ENCODE measurements around the gene ZNF3.

Gene ZNF3

DNA sequence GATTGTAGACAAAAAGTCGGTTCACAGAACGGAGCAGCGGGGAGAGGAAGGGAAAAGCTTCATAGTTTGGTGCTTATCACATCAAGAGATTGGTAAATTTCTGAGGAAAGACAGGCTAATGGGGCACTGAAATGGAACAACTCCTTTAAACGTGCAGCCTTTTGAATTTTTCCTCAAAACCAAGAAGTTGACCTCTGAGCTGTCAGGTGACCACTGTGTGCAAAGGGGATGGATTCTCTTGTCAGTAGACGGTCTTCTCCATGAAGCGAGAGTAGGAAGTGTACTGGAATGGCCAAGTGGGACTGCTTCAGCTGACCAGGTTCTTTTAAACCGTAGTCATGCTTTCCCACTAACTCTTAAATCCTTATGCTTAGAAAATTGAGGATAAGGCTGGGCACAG, 43.2 kb downstream of the ZNF3 start:
- Histone ChIP-seq H3K4me3 (ENCODE audit: low read length) (no peak overlapping the region), H3K27me3 (ENCODE audit: insufficient read depth, low read length) (no peaks in the 10 kb centered on the region), H3K27ac (ENCODE audit: low read length) (no peak overlapping the region), H3K4me1 (ENCODE audit: insufficient read depth, low read length) (no peaks in the 10 kb centered on the region), H3K9me3 (ENCODE audit: insufficient read depth, low read depth, low read length) (no peaks in the 10 kb centered on the region), H3K36me3 (ENCODE audit: insufficient read depth, low read depth, low read length) (peaks cover 44% of the 10 kb centered on the region), H3K9ac (ENCODE audit: low read depth, low read length) (no peak overlapping the region)

DNA sequence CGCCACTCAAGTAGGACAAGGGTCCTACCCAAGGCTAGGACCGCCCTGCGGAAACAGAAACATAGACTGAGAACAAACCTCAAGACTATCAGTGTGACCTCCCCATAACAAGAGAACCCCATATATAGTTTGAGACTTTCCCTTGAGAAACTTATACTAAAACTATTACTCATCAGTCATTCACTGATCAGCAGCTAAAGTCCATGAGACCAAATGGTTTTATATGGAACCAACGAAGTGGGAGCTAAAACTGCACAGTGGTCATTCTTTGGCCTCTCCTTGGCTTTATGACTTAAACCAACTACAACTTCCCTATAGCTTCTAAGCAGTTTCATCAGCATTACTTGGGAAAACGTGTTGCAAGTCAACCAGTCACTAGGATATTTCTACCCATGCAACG, 45.6 kb downstream of the ZNF3 start:
- Histone ChIP-seq H3K36me3 (ENCODE audit: insufficient read depth, low read depth, low read length) (peaks cover 62% of the 10 kb centered on the region), H3K4me1 (ENCODE audit: insufficient read depth, low read length) (no peaks in the 10 kb centered on the region), H3K9ac (ENCODE audit: low read depth, low read length) (no peak overlapping the region), H3K9me3 (ENCODE audit: insufficient read depth, low read depth, low read length) (no peaks in the 10 kb centered on the region), H3K27me3 (ENCODE audit: insufficient read depth, low read length) (no peaks in the 10 kb centered on the region), H3K27ac (ENCODE audit: low read length) (no peak overlapping the region), H3K4me3 (ENCODE audit: low read length) (no peak overlapping the region)

- H3K27me3 ChIP-seq (ENCODE audit: insufficient read depth, low read length), result no peaks in the 10 kb centered on the region
- no peaks in the 10 kb centered on the region for H3K4me1 ChIP-seq (ENCODE audit: insufficient read depth, low read length)
- no peak overlapping the region for H3K4me3 ChIP-seq (ENCODE audit: low read length)
- H3K27ac ChIP-seq (ENCODE audit: low read length), result no peak overlapping the region
- no peaks in the 10 kb centered on the region for H3K9me3 ChIP-seq (ENCODE audit: insufficient read depth, low read depth, low read length)
- no peak overlapping the region for H3K9ac ChIP-seq (ENCODE audit: low read depth, low read length)
- H3K36me3 ChIP-seq (ENCODE audit: insufficient read depth, low read depth, low read length), result peaks cover 71% of the 10 kb centered on the region
These were observed 46.5 kb downstream of the ZNF3 start for GRCh38 chr7:100034871-100035510.

- no peaks in the 10 kb centered on the region for H3K27me3 ChIP-seq (ENCODE audit: insufficient read depth, low read length)
- no peaks in the 10 kb centered on the region for H3K9me3 ChIP-seq (ENCODE audit: insufficient read depth, low read depth, low read length)
- no peaks in the 10 kb centered on the region for H3K4me1 ChIP-seq (ENCODE audit: insufficient read depth, low read length)
- H3K4me3 ChIP-seq (ENCODE audit: low read length), result no peak overlapping the region
- H3K9ac ChIP-seq (ENCODE audit: low read depth, low read length), result no peak overlapping the region
- H3K36me3 ChIP-seq (ENCODE audit: insufficient read depth, low read depth, low read length), result peaks cover 83% of the 10 kb centered on the region
- no peak overlapping the region for H3K27ac ChIP-seq (ENCODE audit: low read length)
These were observed 48.0 kb downstream of the ZNF3 start for GRCh38 chr7:100033526-100033925.

GRCh38 chr7:100029596-100029995, 51.9 kb downstream of the ZNF3 start:
- H3K36me3 ChIP-seq (ENCODE audit: insufficient read depth, low read depth, low read length), result peaks cover 85% of the 10 kb centered on the region
- H3K27me3 ChIP-seq (ENCODE audit: insufficient read depth, low read length), result no peaks in the 10 kb centered on the region
- no peak overlapping the region for H3K4me3 ChIP-seq (ENCODE audit: low read length)

DNA sequence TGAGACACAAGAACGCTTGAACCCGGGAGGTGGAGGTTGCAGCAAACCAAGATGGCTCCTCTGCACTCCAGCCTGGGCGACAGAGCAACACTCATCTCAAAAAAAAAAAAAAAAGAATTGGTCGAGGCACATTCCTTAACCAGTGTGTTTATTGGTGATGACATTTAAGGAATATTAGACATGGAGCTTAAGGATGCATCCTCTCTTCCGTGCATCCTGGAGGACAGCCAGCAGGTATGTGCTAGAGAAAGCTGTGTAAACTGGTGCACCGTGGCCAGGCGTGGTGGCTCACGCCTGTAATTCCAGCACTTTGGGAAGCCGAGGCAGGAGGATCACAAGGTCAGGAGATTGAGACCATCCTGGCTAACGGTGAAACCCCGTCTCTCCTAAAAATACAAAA, 54.3 kb downstream of the ZNF3 start:
- Histone ChIP-seq H3K36me3 (ENCODE audit: insufficient read depth, low read depth, low read length) (peaks cover 91% of the 10 kb centered on the region), H3K27me3 (ENCODE audit: insufficient read depth, low read length) (no peaks in the 10 kb centered on the region), H3K9me3 (ENCODE audit: insufficient read depth, low read depth, low read length) (no peaks in the 10 kb centered on the region), H3K27ac (ENCODE audit: low read length) (no peak overlapping the region), H3K4me3 (ENCODE audit: low read length) (no peak overlapping the region), H3K4me1 (ENCODE audit: insufficient read depth, low read length) (no peaks in the 10 kb centered on the region), H3K9ac (ENCODE audit: low read depth, low read length) (no peak overlapping the region)

More at GRCh38 chr7:100029596-100029995, 51.9 kb downstream of the ZNF3 start:
- no peak overlapping the region for H3K27ac ChIP-seq (ENCODE audit: low read length)
- no peak overlapping the region for H3K9ac ChIP-seq (ENCODE audit: low read depth, low read length)
- no peaks in the 10 kb centered on the region for H3K9me3 ChIP-seq (ENCODE audit: insufficient read depth, low read depth, low read length)
- H3K4me1 ChIP-seq (ENCODE audit: insufficient read depth, low read length), result no peaks in the 10 kb centered on the region

DNA sequence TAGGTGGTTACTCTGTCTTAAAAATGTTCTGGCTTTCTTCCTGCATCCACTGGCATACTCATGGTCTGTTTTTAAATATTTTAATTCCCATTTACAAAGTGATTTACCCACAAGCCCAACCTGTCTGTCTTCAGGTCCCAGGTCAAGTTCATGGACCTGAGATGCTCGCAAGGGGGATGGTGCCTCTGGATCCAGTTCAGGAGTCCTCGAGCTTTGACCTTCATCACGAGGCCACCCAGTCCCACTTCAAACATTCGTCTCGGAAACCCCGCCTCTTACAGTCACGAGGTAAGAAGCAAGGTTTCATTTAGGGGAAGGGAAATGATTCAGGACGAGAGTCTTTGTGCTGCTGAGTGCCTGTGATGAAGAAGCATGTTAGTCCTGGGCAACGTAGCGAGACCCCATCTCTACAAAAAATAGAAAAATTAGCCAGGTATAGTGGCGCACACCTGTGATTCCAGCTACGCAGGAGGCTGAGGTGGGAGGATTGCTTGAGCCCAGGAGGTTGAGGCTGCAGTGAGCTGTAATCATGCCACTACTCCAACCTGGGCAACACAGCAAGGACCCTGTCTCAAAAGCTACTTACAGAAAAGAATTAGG, 57.4 kb downstream of the ZNF3 start:
- H3K4me1 ChIP-seq (ENCODE audit: insufficient read depth, low read length), result no peaks in the 10 kb centered on the region
- H3K4me3 ChIP-seq (ENCODE audit: low read length), result no peak overlapping the region
- H3K27me3 ChIP-seq (ENCODE audit: insufficient read depth, low read length), result no peaks in the 10 kb centered on the region
- no peaks in the 10 kb centered on the region for H3K9me3 ChIP-seq (ENCODE audit: insufficient read depth, low read depth, low read length)
- H3K9ac ChIP-seq (ENCODE audit: low read depth, low read length), result no peak overlapping the region
- H3K27ac ChIP-seq (ENCODE audit: low read length), result no peak overlapping the region
- peaks cover 65% of the 10 kb centered on the region for H3K36me3 ChIP-seq (ENCODE audit: insufficient read depth, low read depth, low read length)

- Histone ChIP-seq H3K36me3 (ENCODE audit: insufficient read depth, low read depth, low read length) (peaks cover 62% of the 10 kb centered on the region), H3K9ac (ENCODE audit: low read depth, low read length) (no peak overlapping the region), H3K9me3 (ENCODE audit: insufficient read depth, low read depth, low read length) (no peaks in the 10 kb centered on the region), H3K27me3 (ENCODE audit: insufficient read depth, low read length) (no peaks in the 10 kb centered on the region), H3K4me1 (ENCODE audit: insufficient read depth, low read length) (no peaks in the 10 kb centered on the region), H3K27ac (ENCODE audit: low read length) (no peak overlapping the region), H3K4me3 (ENCODE audit: low read length) (no peak overlapping the region)
These were observed 58.0 kb downstream of the ZNF3 start for GRCh38 chr7:100023526-100023925.

- no peaks in the 10 kb centered on the region for H3K27me3 ChIP-seq (ENCODE audit: insufficient read depth, low read length)
- H3K9ac ChIP-seq (ENCODE audit: low read depth, low read length), result no peak overlapping the region
- H3K27ac ChIP-seq (ENCODE audit: low read length), result no peak overlapping the region
- peaks cover 56% of the 10 kb centered on the region for H3K36me3 ChIP-seq (ENCODE audit: insufficient read depth, low read depth, low read length)
- no peaks in the 10 kb centered on the region for H3K9me3 ChIP-seq (ENCODE audit: insufficient read depth, low read depth, low read length)
- no peaks in the 10 kb centered on the region for H3K4me1 ChIP-seq (ENCODE audit: insufficient read depth, low read length)
- H3K4me3 ChIP-seq (ENCODE audit: low read length), result no peak overlapping the region
These were observed 58.9 kb downstream of the ZNF3 start for GRCh38 chr7:100022621-100023020.

- Histone ChIP-seq H3K4me1 (ENCODE audit: insufficient read depth, low read length) (peaks cover 4% of the 10 kb centered on the region; the same call in 1 of the 2 replicates), H3K27me3 (ENCODE audit: insufficient read depth, low read length) (no peaks in the 10 kb centered on the region), H3K9me3 (ENCODE audit: insufficient read depth, low read depth, low read length) (no peaks in the 10 kb centered on the region), H3K4me3 (ENCODE audit: low read length) (no peak overlapping the region), H3K36me3 (ENCODE audit: insufficient read depth, low read depth, low read length) (peaks cover 45% of the 10 kb centered on the region), H3K27ac (ENCODE audit: low read length) (no peak overlapping the region), H3K9ac (ENCODE audit: low read depth, low read length) (no peak overlapping the region)
These were observed 60.2 kb downstream of the ZNF3 start for GRCh38 chr7:100021297-100021696.

Measured in iPS-20b (cell line).